Heart right ventricle (tissue), 16 donors: Measurements from ENCODE around the gene PREX1. TPM values are rescaled to one million over a fixed set of nuclear protein-coding genes. Genes with fewer than 3 reads are reported as not detected.

Experiments used
- ATAC-seq, 8 donors: fragments of 200-7000 bp; cut with Tn5 transposase; one replicate each; pipeline ENCODE4 v1.9.1; 2020; ENCODE audit warnings: mild to moderate bottlenecking in 8 of 8, moderate library complexity in 8 of 8, moderate number of reproducible peaks in 1 of 8
- DNase-seq, 2 donors: peaks; one replicate each; pipeline ENCODE4 v3.0.0-alpha.2; 2020
- H3K27ac ChIP-seq, 10 donors: fragments of 200-600 bp; sonication (generic) in 2 of 10; one replicate each; pipeline versions ENCODE4 v1.5.0 to v1.8.0; 2020 to 2022; ENCODE audit warnings: mild to moderate bottlenecking in 3 of 10
- H3K27me3 ChIP-seq, 7 donors: fragments of 200-600 bp; one replicate each; pipeline ENCODE4 v1.8.0; 2021 to 2022; ENCODE audit warnings: mild to moderate bottlenecking in 2 of 7
- H3K36me3 ChIP-seq, 9 donors: fragments of 200-600 bp; sonication (generic) in 1 of 9; one replicate each; pipeline versions ENCODE4 v1.5.0 to v1.8.0; 2020 to 2022; ENCODE audit warnings: mild to moderate bottlenecking in 2 of 9
- H3K4me1 ChIP-seq, 9 donors: fragments of 200-600 bp; sonication (generic) in 1 of 9; one replicate each; pipeline versions ENCODE4 v1.5.0 to v1.8.0; 2020 to 2022; ENCODE audit warnings: mild to moderate bottlenecking in 4 of 9
- H3K4me3 ChIP-seq, 10 donors: fragments of 200-600 bp; sonication (generic) in 2 of 10; one replicate each; pipeline versions ENCODE4 v1.5.0 to v1.8.0; 2020 to 2022; ENCODE audit warnings: mild to moderate bottlenecking in 7 of 10, moderate library complexity in 2 of 10
- H3K9me3 ChIP-seq, 11 donors: fragments of 200-600 bp in 10 of 11; sonication (generic) in 2 of 11; one replicate each; pipeline versions ENCODE4 v1.5.0 to v1.8.0; 2013 to 2022; ENCODE audit warnings: mild to moderate bottlenecking in 2 of 11, control low read depth in 1 of 11, moderate library complexity in 1 of 11
- CTCF ChIP-seq, 9 donors: fragments of 200-600 bp; sonication (generic) in 2 of 9; IDR thresholded peaks; one replicate each; pipeline versions ENCODE4 v1.5.0 to v1.8.0; 2021 to 2022; ENCODE audit warnings: antibody characterized with exemption in 9 of 9, mild to moderate bottlenecking in 5 of 9, moderate library complexity in 1 of 9
- WGBS, 2 donors: extraction: QIAGEN DNeasy Blood & Tissue Kit; methylation state at CpG; one replicate each; pipeline ENCODE4 v1.1.7; 2013; ENCODE audit warnings: inconsistent platforms in 1 of 2; 5-methylcytosine and 5-hydroxymethylcytosine counted together
- intact Hi-C, 10 donors: fragments of 100-400 bp; cut with DNase I; formaldehyde crosslinking; loops; one replicate each; pipeline versions ENCODE4 v1.11.1 to v1.14.2; 2022
- polyA plus RNA-seq, 2 donors: library from polyadenylated mRNA; stranded (reverse); fragments of 200-250 nt; gene quantifications; one replicate each; pipeline ENCODE4 v1.2.3, GENCODE V29; 2013
- total RNA-seq, 10 donors: library from RNA; stranded (reverse); fragmentation: NEBNext Ultra II Directional in 3 of 10; extraction: Animal tissue kit (Norgen Biotek cat#: 25700) in 3 of 10; gene quantifications; one replicate each; pipeline versions ENCODE4 v1.2.1 to v1.2.4, GENCODE V29; 2021 to 2023
- donor health status: Arrhythmogenic right ventricular cardiomyopathy.
- donor health status: ischemic (EF 13 %, LVEDD 7.1; RV severe dilation, severe dysfunction).
- donor health status: healthy with polysubstance abuse.
- donor health status: DM: no; HTN: yes; CAD: no.
- donor health status: DM: no; HTN: no; CAD: no.
- donor health status: ischemic (EF 25% LVEDD 6.9; RV normal size, moderate dysfunction).
- donor health status: ischemic (EF 25% LVEDD 5.7; RV mildly dilated, moderate dysfunction).
- donor health status: healthy.
- donor health status: DM: yes; HTN: yes; CAD: no.
- donor health status: Ischemic cardiomyopathy.
- donor health status: ischemic (EF 35%, LVEDD 5.7; RV mildly dilated, moderate dysfunction).
- donor health status: nonischemic (EF 11% LVEDD 7.7; RV severe dilation, severe dysfunction).
- donor health status: DM: yes; HTN: yes; CAD: no.
- donor health status: PGD.
- donor health status: ischemic (EF 29% LVEDD 5.4; RV normal size, mild dysfunction).
- donor health status: nonischemic (EF 23%, LVEDD 6.1; RV moderate dilation, normal function).

PREX1 gene
- total and polyA plus RNA-seq, 12 donors = 4.6 to 23.4 (median 8.8) TPM

GRCh38 chr20:48689388-48689787, 138.4 kb downstream of the PREX1 start:
- no peak for TF ChIP-seq CTCF (IDR thresholded peaks at IDR 0.05)
- no peak for ATAC-seq
- 79 to 92% methylated on average over 8 of the region's 8 CpGs for WGBS, 2 donors
- Histone ChIP-seq H3K9me3 (no peaks in the 10 kb centered on the region), H3K4me1 (peaks cover 4 to 43% (median 31%) of the 10 kb centered on the region in 9 donors), H3K4me3 (no peak overlapping the region), H3K36me3 (peaks cover 0 to 86% (median 0%) of the 10 kb centered on the region in 9 donors), H3K27me3 (no peaks in the 10 kb centered on the region), H3K27ac (peak overlapping the region in 1 of 10 donors; percentile 3)
- intact Hi-C loops = loop anchor here in 3 of 10 donors (10.0 kb wide), 1 partner anchor 135 kb away; the partner anchor contains the start of gene PREX1 (in 3 of the 3)
- DNase-seq = no peak

DNA sequence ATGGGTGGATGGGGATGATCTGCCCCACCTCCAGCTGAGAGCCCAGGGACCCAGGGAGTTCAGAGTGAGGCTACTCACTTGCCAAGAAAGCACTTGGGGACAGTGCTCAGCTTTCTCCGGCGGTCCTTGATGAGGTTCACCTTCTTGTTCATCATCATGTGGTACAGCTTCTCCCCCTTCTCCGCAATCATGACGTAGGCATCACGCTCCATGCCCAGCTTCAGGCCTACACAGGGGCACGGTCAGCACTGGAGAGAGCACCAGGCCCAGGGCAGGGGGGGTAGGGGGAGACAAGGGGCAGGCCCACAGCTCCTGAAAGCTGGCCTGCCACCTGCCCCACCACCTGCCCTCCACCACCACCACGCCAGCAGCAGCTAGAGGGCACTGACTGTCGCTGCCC, 139.2 kb downstream of the PREX1 start:
- peaks cover 8 to 51% (median 39%) of the 10 kb centered on the region in 9 donors for H3K4me1 ChIP-seq
- intact Hi-C loops = loop anchor here in 3 of 10 donors (10.0 kb wide), 1 partner anchor 136 kb away; the partner anchor contains the start of gene PREX1 (in 3 of the 3)
- WGBS, 2 donors = 96 to 97% methylated on average over 8 of the region's 8 CpGs

GRCh38 chr20:48687117-48687800, 140.5 kb downstream of the PREX1 start:
- peaks cover 20 to 65% (median 51%) of the 10 kb centered on the region in 9 donors for H3K4me1 ChIP-seq
- 92 to 97% methylated on average over 10 of the region's 10 CpGs for WGBS, 2 donors

More for the DNA sequence above, 139.2 kb downstream of the PREX1 start:
- Histone ChIP-seq H3K36me3 (peaks cover 0 to 88% (median 0%) of the 10 kb centered on the region in 9 donors), H3K27ac (no peak overlapping the region), H3K27me3 (no peaks in the 10 kb centered on the region), H3K9me3 (no peaks in the 10 kb centered on the region), H3K4me3 (no peak overlapping the region)
- no peak for ATAC-seq
- no peak for DNase-seq
- no peak for TF ChIP-seq CTCF (IDR thresholded peaks at IDR 0.05)

More at GRCh38 chr20:48687117-48687800, 140.5 kb downstream of the PREX1 start:
- intact Hi-C loops = loop anchor here in 4 of 10 donors (2.0 to 10.0 kb wide), 2 partner anchors 64 to 138 kb away; partner anchors contain the start of gene PREX1 (in 3 of the 4)
- H3K27me3 ChIP-seq = no peaks in the 10 kb centered on the region
- no peak for DNase-seq
- no peak overlapping the region for H3K4me3 ChIP-seq
- ATAC-seq = no peak
- peaks cover 0 to 84% (median 0%) of the 10 kb centered on the region in 9 donors for H3K36me3 ChIP-seq
- no peak for TF ChIP-seq CTCF (IDR thresholded peaks at IDR 0.05)
- no peaks in the 10 kb centered on the region for H3K9me3 ChIP-seq
- peak overlapping the region in 5 of 10 donors; percentile 8 to 63 (median 22) for H3K27ac ChIP-seq
